ENCODE data around the gene ADGRE3.

ADGRE3 gene

DNA sequence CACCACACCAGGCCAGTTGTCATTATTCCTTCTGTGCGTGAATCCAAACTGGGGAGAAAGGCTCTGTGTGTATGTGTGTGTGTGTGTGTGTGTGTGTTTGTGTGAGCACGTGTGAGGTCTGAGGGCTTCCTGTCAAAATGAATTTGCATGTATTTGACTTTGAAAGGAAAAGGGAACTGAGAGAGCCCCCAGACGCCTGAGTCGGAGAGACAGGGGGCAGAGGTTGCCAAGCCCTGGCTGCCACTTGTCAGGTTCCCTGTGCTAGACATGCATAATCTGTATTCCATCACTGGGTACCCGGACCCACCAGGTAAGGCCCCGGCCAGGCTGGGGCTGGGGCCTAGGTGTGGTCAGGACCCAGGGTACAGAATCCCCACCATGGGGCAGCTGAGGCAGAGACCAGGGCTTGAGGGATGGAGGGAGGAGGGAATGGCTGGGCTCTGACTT, 91.7 kb downstream of the ADGRE3 start, which contains the start of gene CLEC17A:
Gene CLEC17A, plus strand, starts transcription at position 191 of the 447 bp plus-strand sequence. Its CDS starts 77 bp downstream, at position 268.
- Histone ChIP-seq H3K4me2 (ENCODE audit: low read depth, low read length, poor library complexity, severe bottlenecking) (no peak within 1 kb of the TSS), H3K4me1 (ENCODE audit: insufficient read depth, low read length, poor library complexity, severe bottlenecking) (peaks cover under 1% of the 10 kb centered on the region), H3K9ac (ENCODE audit: low read depth, low read length, poor library complexity, severe bottlenecking) (no peak within 1 kb of the TSS), H3K79me2 (ENCODE audit: insufficient read depth, low read length) (no peaks in the 10 kb centered on the region), H3K27me3 (ENCODE audit: insufficient read depth, low read length, poor library complexity, severe bottlenecking) (no peaks in the 10 kb centered on the region), H3K9me2 (replicated peaks; ENCODE audit: low read depth, low read length) (no peaks in the 10 kb centered on the region), H3K4me3 (ENCODE audit: low read length, poor library complexity, severe bottlenecking) (no peak within 1 kb of the TSS), H4K20me1 (ENCODE audit: insufficient read depth, low read length, poor library complexity, severe bottlenecking) (no peaks in the 10 kb centered on the region), H3K36me3 (ENCODE audit: insufficient read depth, low read length) (no peaks in the 10 kb centered on the region), H3K9me3 (ENCODE audit: insufficient read depth, low read depth, low read length) (no peaks in the 10 kb centered on the region), H3F3A (ENCODE audit: low read depth) (no peaks in the 10 kb centered on the region), H2AFZ (ENCODE audit: low read length) (no peak within 1 kb of the TSS)
- TF ChIP-seq, protein P1, sequence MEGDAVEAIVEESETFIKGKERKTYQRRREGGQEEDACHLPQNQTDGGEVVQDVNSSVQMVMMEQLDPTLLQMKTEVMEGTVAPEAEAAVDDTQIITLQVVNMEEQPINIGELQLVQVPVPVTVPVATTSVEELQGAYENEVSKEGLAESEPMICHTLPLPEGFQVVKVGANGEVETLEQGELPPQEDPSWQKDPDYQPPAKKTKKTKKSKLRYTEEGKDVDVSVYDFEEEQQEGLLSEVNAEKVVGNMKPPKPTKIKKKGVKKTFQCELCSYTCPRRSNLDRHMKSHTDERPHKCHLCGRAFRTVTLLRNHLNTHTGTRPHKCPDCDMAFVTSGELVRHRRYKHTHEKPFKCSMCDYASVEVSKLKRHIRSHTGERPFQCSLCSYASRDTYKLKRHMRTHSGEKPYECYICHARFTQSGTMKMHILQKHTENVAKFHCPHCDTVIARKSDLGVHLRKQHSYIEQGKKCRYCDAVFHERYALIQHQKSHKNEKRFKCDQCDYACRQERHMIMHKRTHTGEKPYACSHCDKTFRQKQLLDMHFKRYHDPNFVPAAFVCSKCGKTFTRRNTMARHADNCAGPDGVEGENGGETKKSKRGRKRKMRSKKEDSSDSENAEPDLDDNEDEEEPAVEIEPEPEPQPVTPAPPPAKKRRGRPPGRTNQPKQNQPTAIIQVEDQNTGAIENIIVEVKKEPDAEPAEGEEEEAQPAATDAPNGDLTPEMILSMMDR (conservative IDR thresholded peaks at IDR 0.05; ENCODE audit: low read length), result no peak
- TF ChIP-seq EZH2phosphoT487 (IDR thresholded peaks at IDR 0.05; ENCODE audit: borderline replicate concordance), result no peak

DNA sequence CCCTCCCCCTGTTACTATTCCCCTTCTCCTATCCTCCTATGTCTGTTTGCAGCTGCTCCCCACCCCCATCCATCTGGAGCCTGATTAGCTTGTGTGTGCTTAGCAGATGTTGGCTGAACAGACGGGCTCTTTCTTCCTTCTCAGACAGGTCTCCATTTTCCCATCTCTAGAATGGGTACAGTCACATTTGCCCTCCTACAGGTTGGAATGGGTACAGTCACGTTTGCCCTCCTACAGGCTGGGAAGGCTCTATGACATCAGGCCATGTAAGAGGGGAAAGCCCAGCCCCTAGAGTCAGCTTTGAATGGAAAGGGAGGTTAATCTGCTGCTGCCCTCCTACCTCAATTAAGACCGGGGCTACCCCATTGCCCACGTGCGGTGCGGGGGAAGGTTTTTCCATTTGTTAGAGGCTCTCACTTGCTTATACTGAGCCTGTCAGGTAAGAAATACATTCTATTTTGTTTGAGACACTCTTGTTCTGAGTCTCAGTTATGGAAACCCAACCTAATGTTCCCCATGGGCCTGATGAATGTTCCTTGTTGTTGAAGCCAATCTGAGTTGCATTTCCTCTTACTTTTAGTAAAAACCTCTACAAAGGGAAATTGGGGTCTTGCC, 93.9 kb downstream of the ADGRE3 start:
- Histone ChIP-seq H3K9me2 (replicated peaks; ENCODE audit: low read depth, low read length) (no peaks in the 10 kb centered on the region), H3K9ac (ENCODE audit: low read depth, low read length, poor library complexity, severe bottlenecking) (no peak overlapping the region), H4K20me1 (ENCODE audit: insufficient read depth, low read length, poor library complexity, severe bottlenecking) (no peaks in the 10 kb centered on the region), H3K4me1 (ENCODE audit: insufficient read depth, low read length, poor library complexity, severe bottlenecking) (peaks cover 3% of the 10 kb centered on the region), H3K9me3 (ENCODE audit: insufficient read depth, low read depth, low read length) (no peaks in the 10 kb centered on the region), H3K4me3 (ENCODE audit: low read length, poor library complexity, severe bottlenecking) (no peak overlapping the region), H3K79me2 (ENCODE audit: insufficient read depth, low read length) (no peaks in the 10 kb centered on the region), H3F3A (ENCODE audit: low read depth) (no peaks in the 10 kb centered on the region), H3K27me3 (ENCODE audit: insufficient read depth, low read length, poor library complexity, severe bottlenecking) (no peaks in the 10 kb centered on the region), H2AFZ (ENCODE audit: low read length) (no peak overlapping the region), H3K4me2 (ENCODE audit: low read depth, low read length, poor library complexity, severe bottlenecking) (no peak overlapping the region), H3K36me3 (ENCODE audit: insufficient read depth, low read length) (no peaks in the 10 kb centered on the region)
- TF ChIP-seq, protein P1 (conservative IDR thresholded peaks at IDR 0.05; ENCODE audit: low read length), result no peak

DNA sequence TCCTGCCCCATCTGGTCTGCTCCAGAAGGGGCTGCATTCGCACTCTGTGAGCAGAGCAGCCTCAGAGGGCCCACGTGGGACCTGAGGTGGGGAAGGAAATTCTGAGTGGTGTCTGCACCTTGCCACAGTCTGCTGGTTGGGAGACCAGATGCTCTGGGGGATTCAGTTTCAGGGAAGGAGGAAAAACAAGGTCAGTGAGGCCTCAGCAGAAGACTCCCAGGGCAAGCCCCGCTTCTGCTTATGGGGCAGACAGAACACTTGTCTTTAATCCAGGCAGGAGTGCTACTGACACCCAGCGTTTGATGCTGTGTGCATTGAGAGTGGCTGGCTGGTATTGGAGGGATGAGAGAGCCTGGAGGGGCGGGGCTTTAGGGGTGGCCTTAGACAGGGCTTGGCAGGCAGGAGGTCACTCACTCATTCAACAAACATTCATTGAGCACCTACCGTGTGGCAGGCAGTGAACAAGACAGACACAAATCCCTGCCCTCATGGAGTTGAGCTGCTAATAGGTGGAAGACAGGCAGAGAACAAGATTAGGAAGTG, 96.7 kb downstream of the ADGRE3 start:
- Histone ChIP-seq H3K9me3 (ENCODE audit: insufficient read depth, low read depth, low read length) (no peaks in the 10 kb centered on the region), H3K9me2 (replicated peaks; ENCODE audit: low read depth, low read length) (no peaks in the 10 kb centered on the region), H3F3A (ENCODE audit: low read depth) (no peaks in the 10 kb centered on the region), H2AFZ (ENCODE audit: low read length) (no peak overlapping the region), H4K20me1 (ENCODE audit: insufficient read depth, low read length, poor library complexity, severe bottlenecking) (no peaks in the 10 kb centered on the region), H3K79me2 (ENCODE audit: insufficient read depth, low read length) (no peaks in the 10 kb centered on the region), H3K4me2 (ENCODE audit: low read depth, low read length, poor library complexity, severe bottlenecking) (no peak overlapping the region), H3K4me3 (ENCODE audit: low read length, poor library complexity, severe bottlenecking) (no peak overlapping the region), H3K27me3 (ENCODE audit: insufficient read depth, low read length, poor library complexity, severe bottlenecking) (no peaks in the 10 kb centered on the region), H3K36me3 (ENCODE audit: insufficient read depth, low read length) (no peaks in the 10 kb centered on the region), H3K9ac (ENCODE audit: low read depth, low read length, poor library complexity, severe bottlenecking) (no peak overlapping the region), H3K4me1 (ENCODE audit: insufficient read depth, low read length, poor library complexity, severe bottlenecking) (peaks cover 3% of the 10 kb centered on the region)
- TF ChIP-seq EZH2phosphoT487 (IDR thresholded peaks at IDR 0.05; ENCODE audit: borderline replicate concordance), result no peak
- TF ChIP-seq, protein P1 (conservative IDR thresholded peaks at IDR 0.05; ENCODE audit: low read length), result no peak

All from Loucy (cell line).